GM19467 (cell line): ENCODE results near the gene RELN.
"Not testable (repeated sequence)": the region's sequence is repeated elsewhere in the genome, so short reads cannot be mapped to it uniquely, and the experiment has no call there.

Source experiments
- ATAC-seq: cut with Tn5 transposase; IDR thresholded peaks from one replicate; pipeline ENCODE4 v1.9.1; 2021; ENCODE audit warnings: mild to moderate bottlenecking, moderate library complexity; ENCODE audit not compliant: unreplicated experiment

RELN gene

GRCh38 chr7:103857435-103857834, 132.0 kb downstream of the RELN start:
- ATAC-seq: no peak

GRCh38 chr7:103856929-103857328, 132.5 kb downstream of the RELN start:
- no peak for ATAC-seq

- no peak for ATAC-seq
Observed at GRCh38 chr7:103855671-103856070, 133.8 kb downstream of the RELN start.

GRCh38 chr7:103854611-103855010, 134.8 kb downstream of the RELN start:
- no peak for ATAC-seq

GRCh38 chr7:103851357-103851756, 138.1 kb downstream of the RELN start:
- no peak for ATAC-seq

- no peak for ATAC-seq
Observed at GRCh38 chr7:103843689-103844480, 145.6 kb downstream of the RELN start.

- ATAC-seq: no peak
Observed at GRCh38 chr7:103833401-103833800, 156.1 kb downstream of the RELN start.

GRCh38 chr7:103832438-103832837, 157.0 kb downstream of the RELN start:
- no peak for ATAC-seq

- no peak for ATAC-seq
Observed at GRCh38 chr7:103824251-103824650, 165.2 kb downstream of the RELN start.

GRCh38 chr7:103823084-103823483, 166.4 kb downstream of the RELN start:
- ATAC-seq: no peak

- ATAC-seq: no peak
Observed at GRCh38 chr7:103821092-103821491, 168.4 kb downstream of the RELN start.

- not testable (repeated sequence) for ATAC-seq
Observed at GRCh38 chr7:103815972-103816371, 173.5 kb downstream of the RELN start.

- ATAC-seq: no peak
Observed at GRCh38 chr7:103813970-103814369, 175.5 kb downstream of the RELN start.

- peak; percentile 51 for ATAC-seq
Observed at GRCh38 chr7:103811997-103812396, 177.5 kb downstream of the RELN start.

- ATAC-seq: no peak
Observed at GRCh38 chr7:103811290-103811689, 178.2 kb downstream of the RELN start.

GRCh38 chr7:103810112-103810744, 179.2 kb downstream of the RELN start:
- ATAC-seq: no peak

GRCh38 chr7:103809229-103809994, 180.0 kb downstream of the RELN start:
- ATAC-seq: no peak

- ATAC-seq: no peak
Observed at GRCh38 chr7:103805346-103805745, 184.1 kb downstream of the RELN start.

GRCh38 chr7:103803631-103804030, 185.8 kb downstream of the RELN start:
- no peak for ATAC-seq

- no peak for ATAC-seq
Observed at GRCh38 chr7:103799298-103799697, 190.2 kb downstream of the RELN start.

- ATAC-seq: no peak
Observed at GRCh38 chr7:103797647-103798307, 191.7 kb downstream of the RELN start.
